Liver (tissue), 9 donors: Measurements from ENCODE around the gene DAAM1. TPM values are rescaled to one million over a fixed set of nuclear protein-coding genes. Genes with fewer than 3 reads are reported as not detected.

Experiments used
- DNase-seq: peaks from one replicate; pipeline ENCODE4 v3.0.0-alpha.2; 2017; ENCODE audit warnings: low spot score
- H3K27ac ChIP-seq, 2 donors: one replicate each; pipeline ENCODE4 v1.7.0; 2013; ENCODE audit warnings: inconsistent platforms in 2 of 2, low read length in 2 of 2, control low read depth in 1 of 2, low read depth in 1 of 2, mild to moderate bottlenecking in 1 of 2
- H3K27me3 ChIP-seq, 4 donors: one replicate each; pipeline versions ENCODE4 v1.6.1 to v1.7.0; 2013; ENCODE audit warnings: low read length in 3 of 4, inconsistent platforms in 1 of 4, mild to moderate bottlenecking in 1 of 4, moderate library complexity in 1 of 4; ENCODE audit not compliant: control insufficient read depth in 4 of 4, insufficient read depth in 4 of 4
- H3K36me3 ChIP-seq, 4 donors: one replicate each; pipeline versions ENCODE4 v1.6.1 to v1.7.0; 2013; ENCODE audit warnings: low read length in 3 of 4, mild to moderate bottlenecking in 3 of 4, low read depth in 1 of 4, moderate library complexity in 1 of 4; ENCODE audit not compliant: control insufficient read depth in 4 of 4, insufficient read depth in 3 of 4
- H3K4me1 ChIP-seq, 4 donors: one replicate each; pipeline versions ENCODE4 v1.6.1 to v1.7.0; 2013; ENCODE audit warnings: low read length in 3 of 4, mild to moderate bottlenecking in 3 of 4, moderate library complexity in 1 of 4; ENCODE audit not compliant: control insufficient read depth in 4 of 4, insufficient read depth in 4 of 4
- H3K4me3 ChIP-seq, 3 donors: one replicate each; pipeline versions ENCODE4 v1.6.1 to v1.7.0; 2013; ENCODE audit warnings: low read length in 3 of 3, control low read depth in 1 of 3, low read depth in 1 of 3, mild to moderate bottlenecking in 1 of 3
- H3K9ac ChIP-seq, 2 donors: one replicate each; pipeline ENCODE4 v1.7.0; 2013; ENCODE audit warnings: low read length in 2 of 2, mild to moderate bottlenecking in 2 of 2, moderate library complexity in 2 of 2, control low read depth in 1 of 2, low read depth in 1 of 2
- H3K9me3 ChIP-seq, 4 donors: one replicate each; pipeline versions ENCODE4 v1.6.1 to v1.7.0; 2013; ENCODE audit warnings: low read length in 3 of 4; ENCODE audit not compliant: control insufficient read depth in 4 of 4
- CTCF ChIP-seq: fragments of 150-350 bp; IDR thresholded peaks from 2 replicates; pipeline ENCODE4 v1.5.1; 2017; ENCODE audit warnings: improper control_type of control experiment, low read depth, low read length; ENCODE audit not compliant: missing input control
- EGR1 ChIP-seq, 2 donors: IDR thresholded peaks; 2 replicates each; pipeline ENCODE4 v1.6.1; 2016 to 2018; ENCODE audit warnings: antibody characterized with exemption in 2 of 2, low read depth in 2 of 2
- FOXA1 ChIP-seq: IDR thresholded peaks from 2 replicates; pipeline ENCODE4 v1.6.1; 2016; ENCODE audit warnings: antibody characterized with exemption
- FOXA2 ChIP-seq: IDR thresholded peaks from 2 replicates; pipeline ENCODE4 v1.6.1; 2016; ENCODE audit warnings: antibody characterized with exemption
- GABPA ChIP-seq, 2 donors: IDR thresholded peaks in 1 of 2; conservative IDR thresholded peaks in 1 of 2; 2 replicates each; pipeline ENCODE4 v1.6.1; 2016; ENCODE audit warnings: antibody characterized with exemption in 2 of 2, mild to moderate bottlenecking in 1 of 2, moderate library complexity in 1 of 2
- HNF4A ChIP-seq, 2 donors: conservative IDR thresholded peaks; 2 replicates each; pipeline ENCODE4 v1.6.1; 2016; ENCODE audit warnings: antibody characterized with exemption in 2 of 2, mild to moderate bottlenecking in 2 of 2
- HNF4G ChIP-seq: IDR thresholded peaks from 2 replicates; pipeline ENCODE4 v1.6.1; 2016; ENCODE audit warnings: antibody characterized with exemption
- JUND ChIP-seq, 2 donors: IDR thresholded peaks; 2 replicates each; pipeline ENCODE4 v1.6.1; 2016; ENCODE audit warnings: antibody characterized with exemption in 2 of 2
- NR2F2 ChIP-seq: IDR thresholded peaks from 2 replicates; pipeline ENCODE4 v1.6.1; 2016; ENCODE audit warnings: antibody characterized with exemption
- RAD21 ChIP-seq, 2 donors: IDR thresholded peaks; 2 replicates each; pipeline ENCODE4 v1.6.1; 2016; ENCODE audit warnings: antibody characterized with exemption in 2 of 2, mild to moderate bottlenecking in 2 of 2
- RXRA ChIP-seq, 2 donors: IDR thresholded peaks; 2 replicates each; pipeline ENCODE4 v1.6.1; 2017 to 2018; ENCODE audit warnings: antibody characterized with exemption in 2 of 2, mild to moderate bottlenecking in 1 of 2
- SP1 ChIP-seq: IDR thresholded peaks from 2 replicates; pipeline ENCODE4 v1.6.1; 2018; ENCODE audit warnings: antibody characterized with exemption, mild to moderate bottlenecking
- TAF1 ChIP-seq: conservative IDR thresholded peaks from 2 replicates; pipeline ENCODE4 v1.6.1; 2016; ENCODE audit warnings: antibody characterized with exemption, mild to moderate bottlenecking
- YY1 ChIP-seq: IDR thresholded peaks from 2 replicates; pipeline ENCODE4 v1.6.1; 2016; ENCODE audit warnings: antibody characterized with exemption, mild to moderate bottlenecking
- WGBS: extraction: QIAGEN DNeasy Blood & Tissue Kit; methylation state at CpG from one replicate; pipeline ENCODE4 v1.1.7; 2013; 5-methylcytosine and 5-hydroxymethylcytosine counted together
- polyA plus RNA-seq, 2 donors: library from polyadenylated mRNA; stranded (reverse) in 1 of 2; unstranded in 1 of 2; fragments of 200-250 nt in 1 of 2; fragments of >200 nt in 1 of 2; fragmentation: Nextera tagmentation in 1 of 2; extraction: Ambion mirVana in 1 of 2; gene quantifications; one replicate each; pipeline versions ENCODE4 v1.2.1 to v1.2.3, GENCODE V29; 2013 to 2015
- total RNA-seq, 2 donors: library from RNA; depleted of rRNA; stranded (reverse); fragments of >200 nt; gene quantifications; one replicate each; pipeline ENCODE4 v1.2.3, GENCODE V29; 2014
- TF ChIP-seq, protein P1 (sequence below): IDR thresholded peaks from 2 replicates; pipeline ENCODE4 v1.6.1; 2016; ENCODE audit warnings: antibody characterized with exemption, mild to moderate bottlenecking
- TF ChIP-seq, protein P2 (sequence below): IDR thresholded peaks from 2 replicates; pipeline ENCODE4 v1.6.1; 2016; ENCODE audit warnings: antibody characterized with exemption
- TF ChIP-seq, protein P3 (sequence below): IDR thresholded peaks from 2 replicates; pipeline ENCODE4 v1.6.1; 2016; ENCODE audit warnings: antibody characterized with exemption
- TF ChIP-seq, protein P4 (sequence below): IDR thresholded peaks from 2 replicates; pipeline ENCODE4 v1.6.1; 2016; ENCODE audit warnings: antibody characterized with exemption
- donor health status: healthy.
- donor health status: healthy.
- donor health status: healthy.
- donor health status: healthy.
- donor health status: healthy.

Gene DAAM1
- total and polyA plus RNA-seq, 4 donors = 9.5 to 28.4 (median 18.5) TPM

GRCh38 chr14:59261334-59261733 is 72.9 kb downstream of the DAAM1 start:
- no peak overlapping the region for H3K9ac ChIP-seq
- 69% methylated on average over 3 of the region's 3 CpGs for WGBS

More at GRCh38 chr14:59261334-59261733, 72.9 kb downstream of the DAAM1 start:
- Histone ChIP-seq H3K4me3 (no peak overlapping the region), H3K27me3 (no peaks in the 10 kb centered on the region), H3K27ac (no peak overlapping the region), H3K36me3 (peaks cover 0 to 6% (median 2%) of the 10 kb centered on the region in 4 donors), H3K9me3 (no peaks in the 10 kb centered on the region), H3K4me1 (peaks cover 0 to 13% (median 8%) of the 10 kb centered on the region in 4 donors)
- no peak for DNase-seq
- no peak for TF ChIP-seq CTCF
- TF ChIP-seq YY1 = no peak
- no peak for TF ChIP-seq RAD21 (IDR thresholded peaks at IDR 0.05)
- TF ChIP-seq, protein P1, sequence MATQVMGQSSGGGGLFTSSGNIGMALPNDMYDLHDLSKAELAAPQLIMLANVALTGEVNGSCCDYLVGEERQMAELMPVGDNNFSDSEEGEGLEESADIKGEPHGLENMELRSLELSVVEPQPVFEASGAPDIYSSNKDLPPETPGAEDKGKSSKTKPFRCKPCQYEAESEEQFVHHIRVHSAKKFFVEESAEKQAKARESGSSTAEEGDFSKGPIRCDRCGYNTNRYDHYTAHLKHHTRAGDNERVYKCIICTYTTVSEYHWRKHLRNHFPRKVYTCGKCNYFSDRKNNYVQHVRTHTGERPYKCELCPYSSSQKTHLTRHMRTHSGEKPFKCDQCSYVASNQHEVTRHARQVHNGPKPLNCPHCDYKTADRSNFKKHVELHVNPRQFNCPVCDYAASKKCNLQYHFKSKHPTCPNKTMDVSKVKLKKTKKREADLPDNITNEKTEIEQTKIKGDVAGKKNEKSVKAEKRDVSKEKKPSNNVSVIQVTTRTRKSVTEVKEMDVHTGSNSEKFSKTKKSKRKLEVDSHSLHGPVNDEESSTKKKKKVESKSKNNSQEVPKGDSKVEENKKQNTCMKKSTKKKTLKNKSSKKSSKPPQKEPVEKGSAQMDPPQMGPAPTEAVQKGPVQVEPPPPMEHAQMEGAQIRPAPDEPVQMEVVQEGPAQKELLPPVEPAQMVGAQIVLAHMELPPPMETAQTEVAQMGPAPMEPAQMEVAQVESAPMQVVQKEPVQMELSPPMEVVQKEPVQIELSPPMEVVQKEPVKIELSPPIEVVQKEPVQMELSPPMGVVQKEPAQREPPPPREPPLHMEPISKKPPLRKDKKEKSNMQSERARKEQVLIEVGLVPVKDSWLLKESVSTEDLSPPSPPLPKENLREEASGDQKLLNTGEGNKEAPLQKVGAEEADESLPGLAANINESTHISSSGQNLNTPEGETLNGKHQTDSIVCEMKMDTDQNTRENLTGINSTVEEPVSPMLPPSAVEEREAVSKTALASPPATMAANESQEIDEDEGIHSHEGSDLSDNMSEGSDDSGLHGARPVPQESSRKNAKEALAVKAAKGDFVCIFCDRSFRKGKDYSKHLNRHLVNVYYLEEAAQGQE = no peak
- TF ChIP-seq, protein P2, sequence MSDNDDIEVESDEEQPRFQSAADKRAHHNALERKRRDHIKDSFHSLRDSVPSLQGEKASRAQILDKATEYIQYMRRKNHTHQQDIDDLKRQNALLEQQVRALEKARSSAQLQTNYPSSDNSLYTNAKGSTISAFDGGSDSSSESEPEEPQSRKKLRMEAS = no peak
- TF ChIP-seq JUND (IDR thresholded peaks at IDR 0.05) = no peak
- TF ChIP-seq FOXA2 = no peak
- no peak for TF ChIP-seq RXRA (IDR thresholded peaks at IDR 0.05)
- TF ChIP-seq, protein P3, sequence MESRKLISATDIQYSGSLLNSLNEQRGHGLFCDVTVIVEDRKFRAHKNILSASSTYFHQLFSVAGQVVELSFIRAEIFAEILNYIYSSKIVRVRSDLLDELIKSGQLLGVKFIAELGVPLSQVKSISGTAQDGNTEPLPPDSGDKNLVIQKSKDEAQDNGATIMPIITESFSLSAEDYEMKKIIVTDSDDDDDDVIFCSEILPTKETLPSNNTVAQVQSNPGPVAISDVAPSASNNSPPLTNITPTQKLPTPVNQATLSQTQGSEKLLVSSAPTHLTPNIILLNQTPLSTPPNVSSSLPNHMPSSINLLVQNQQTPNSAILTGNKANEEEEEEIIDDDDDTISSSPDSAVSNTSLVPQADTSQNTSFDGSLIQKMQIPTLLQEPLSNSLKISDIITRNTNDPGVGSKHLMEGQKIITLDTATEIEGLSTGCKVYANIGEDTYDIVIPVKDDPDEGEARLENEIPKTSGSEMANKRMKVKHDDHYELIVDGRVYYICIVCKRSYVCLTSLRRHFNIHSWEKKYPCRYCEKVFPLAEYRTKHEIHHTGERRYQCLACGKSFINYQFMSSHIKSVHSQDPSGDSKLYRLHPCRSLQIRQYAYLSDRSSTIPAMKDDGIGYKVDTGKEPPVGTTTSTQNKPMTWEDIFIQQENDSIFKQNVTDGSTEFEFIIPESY = no peak
- no peak for TF ChIP-seq GABPA (IDR thresholded peaks at IDR 0.05 in 1 of 2, conservative IDR thresholded peaks at IDR 0.05 in 1 of 2)
- TF ChIP-seq EGR1 (IDR thresholded peaks at IDR 0.05; ENCODE audit: low read depth in 2 of 2) = no peak
- TF ChIP-seq HNF4A (conservative IDR thresholded peaks at IDR 0.05) = no peak
- TF ChIP-seq, protein P4, sequence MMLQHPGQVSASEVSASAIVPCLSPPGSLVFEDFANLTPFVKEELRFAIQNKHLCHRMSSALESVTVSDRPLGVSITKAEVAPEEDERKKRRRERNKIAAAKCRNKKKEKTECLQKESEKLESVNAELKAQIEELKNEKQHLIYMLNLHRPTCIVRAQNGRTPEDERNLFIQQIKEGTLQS = no peak
- no peak for TF ChIP-seq NR2F2
- no peak for TF ChIP-seq HNF4G
- no peak for TF ChIP-seq TAF1
- no peak for TF ChIP-seq SP1
- no peak for TF ChIP-seq FOXA1
